GM12872 (cell line): Measurements from ENCODE around the gene BAIAP2L2.

Experiments used
- CTCF ChIP-seq: IDR thresholded peaks from 3 replicates; pipeline ENCODE4 v1.5.1; 2011; ENCODE audit warnings: low read depth, mild to moderate bottlenecking, low read length, moderate library complexity; ENCODE audit not compliant: insufficient read depth

The BAIAP2L2 gene

DNA sequence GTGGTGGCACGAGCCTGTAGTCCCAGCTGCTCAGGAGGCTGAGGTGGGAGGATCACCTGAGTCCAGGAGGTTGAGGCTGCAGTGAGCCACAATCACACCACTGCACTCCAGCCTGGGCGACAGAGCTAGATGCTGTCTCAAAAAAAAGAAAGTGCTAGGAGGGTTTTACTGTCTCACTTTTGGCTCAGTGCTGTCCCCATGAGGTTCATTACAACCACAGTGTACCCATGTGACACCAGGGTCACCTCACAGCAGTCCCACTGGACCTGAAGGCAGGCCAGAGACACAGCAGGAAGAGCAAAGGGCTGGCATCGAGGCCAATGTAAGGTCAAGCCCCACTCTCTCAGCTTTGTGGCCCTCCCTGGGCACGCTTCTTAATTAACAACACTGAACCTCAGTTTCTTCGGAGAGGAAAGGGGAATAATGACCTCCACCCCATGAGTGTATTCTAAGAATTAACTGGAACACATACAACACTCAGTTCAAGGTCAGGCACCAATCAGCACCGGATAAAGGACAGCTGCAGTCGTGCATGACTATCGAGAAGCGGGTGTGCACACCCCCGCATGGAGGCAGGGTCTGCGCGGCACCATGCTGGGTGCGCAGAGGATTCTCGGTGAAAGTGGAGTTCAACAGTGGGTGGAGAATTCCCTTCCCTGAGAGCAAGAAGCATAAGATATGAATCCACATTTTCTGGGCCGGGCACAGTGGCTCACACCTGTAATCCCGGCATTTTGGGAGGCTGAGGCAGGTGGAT is 30.9 kb upstream of the BAIAP2L2 start:
- TF ChIP-seq CTCF: no peak

- no peak for TF ChIP-seq CTCF
These were observed 29.4 kb upstream of the BAIAP2L2 start for GRCh38 chr22:38139901-38140300.

GRCh38 chr22:38138961-38139360 is 28.5 kb upstream of the BAIAP2L2 start:
- TF ChIP-seq CTCF: no peak

GRCh38 chr22:38137876-38138687 is 27.6 kb upstream of the BAIAP2L2 start:
- TF ChIP-seq CTCF: no peak

GRCh38 chr22:38136607-38137006 is 26.1 kb upstream of the BAIAP2L2 start:
- no peak for TF ChIP-seq CTCF

- no peak for TF ChIP-seq CTCF
These were observed 24.7 kb upstream of the BAIAP2L2 start for GRCh38 chr22:38135133-38135706.

- no peak for TF ChIP-seq CTCF
These were observed 22.8 kb upstream of the BAIAP2L2 start for GRCh38 chr22:38133331-38133730.
